Lung (tissue), 12 donors: ENCODE data around the gene CHI3L1. TPM values are rescaled to one million over a fixed set of nuclear protein-coding genes. Genes with fewer than 3 reads are reported as not detected.

Source experiments
- ATAC-seq: fragments of 200-7000 bp; cut with Tn5 transposase; one replicate; pipeline ENCODE4 v1.9.1; 2020; ENCODE audit warnings: moderate number of reproducible peaks; ENCODE audit not compliant: insufficient read depth, low FRiP score
- DNase-seq, 3 donors: peaks; one replicate each; pipeline ENCODE4 v3.0.0-alpha.2; 2013 to 2017
- H3K27ac ChIP-seq, 2 donors: one replicate each; pipeline ENCODE4 v1.5.1; 2013; ENCODE audit warnings: mild to moderate bottlenecking in 2 of 2, moderate library complexity in 2 of 2, control low read depth in 1 of 2, inconsistent platforms in 1 of 2, low read depth in 1 of 2, low read length in 1 of 2
- H3K27me3 ChIP-seq, 3 donors: one replicate each; pipeline ENCODE4 v1.5.1; 2013; ENCODE audit warnings: low read length in 2 of 3; ENCODE audit not compliant: control insufficient read depth in 3 of 3, insufficient read depth in 3 of 3
- H3K36me3 ChIP-seq, 4 donors: one replicate each; pipeline ENCODE4 v1.5.1; 2013; ENCODE audit warnings: low read length in 4 of 4, mild to moderate bottlenecking in 1 of 4, moderate library complexity in 1 of 4; ENCODE audit not compliant: control insufficient read depth in 4 of 4, insufficient read depth in 4 of 4
- H3K4me1 ChIP-seq, 5 donors: one replicate each; pipeline ENCODE4 v1.5.1; 2013; ENCODE audit warnings: low read length in 5 of 5, mild to moderate bottlenecking in 2 of 5, moderate library complexity in 1 of 5; ENCODE audit not compliant: control insufficient read depth in 5 of 5, insufficient read depth in 5 of 5
- H3K4me3 ChIP-seq: one replicate; pipeline ENCODE4 v1.5.1; 2013; ENCODE audit warnings: mild to moderate bottlenecking, control low read depth, moderate library complexity
- H3K9ac ChIP-seq, 2 donors: one replicate each; pipeline ENCODE4 v1.5.1; 2013; ENCODE audit warnings: low read length in 2 of 2, control low read depth in 1 of 2; ENCODE audit not compliant: insufficient read depth in 1 of 2
- H3K9me3 ChIP-seq, 4 donors: one replicate each; pipeline ENCODE4 v1.5.1; 2013; ENCODE audit warnings: low read length in 3 of 4, mild to moderate bottlenecking in 1 of 4, moderate library complexity in 1 of 4; ENCODE audit not compliant: control insufficient read depth in 4 of 4, insufficient read depth in 3 of 4
- CTCF ChIP-seq: IDR thresholded peaks from 2 replicates; pipeline ENCODE4 v1.5.1; 2012; ENCODE audit warnings: mild to moderate bottlenecking; ENCODE audit errors: control extremely low read depth, extremely low read depth
- WGBS, 2 donors: extraction: QIAGEN DNeasy Blood & Tissue Kit; methylation state at CpG; one replicate each; pipeline ENCODE4 v1.1.7; 2013; 5-methylcytosine and 5-hydroxymethylcytosine counted together
- polyA plus RNA-seq, 2 donors: library from polyadenylated mRNA; stranded (reverse); fragments of 200-250 nt; gene quantifications; one replicate each; pipeline ENCODE4 v1.2.1, GENCODE V29; 2013
- total RNA-seq, 2 donors: library from RNA; depleted of rRNA in 1 of 2; stranded (reverse); fragments of >200 nt in 1 of 2; gene quantifications; one replicate each; pipeline ENCODE4 v1.2.1, GENCODE V29; 2014 to 2021
- donor health status: control.
- donor health status: control.
- donor health status: Bipolar disorder and iron deficiency.
- donor health status: healthy.
- donor health status: DM: yes; HTN: yes; CAD: no.

Gene CHI3L1
- total and polyA plus RNA-seq, 4 donors, result 46.4 to 169 (median 110) TPM

- 33 to 34% methylated on average over 8 of the region's 8 CpGs for WGBS, 2 donors
- peak overlapping the region in 1 of 2 donors; percentile 43 for H3K27ac ChIP-seq
- no peaks in the 10 kb centered on the region for H3K36me3 ChIP-seq
- ATAC-seq (peak; percentile 51), DNase-seq (peak in 2 of 3 donors; percentile 73 to 90)
- H3K9me3 ChIP-seq, result no peaks in the 10 kb centered on the region
- peaks cover 0 to 33% (median 11%) of the 10 kb centered on the region in 5 donors for H3K4me1 ChIP-seq
- no peak for TF ChIP-seq CTCF
- H3K4me3 ChIP-seq, result no peak overlapping the region
- no peak overlapping the region for H3K9ac ChIP-seq
- peaks cover 0 to 5% (median 0%) of the 10 kb centered on the region in 3 donors for H3K27me3 ChIP-seq
These were observed 13.5 kb upstream of the CHI3L1 start for GRCh38 chr1:203199816-203200571.

- no peak overlapping the region for H3K4me3 ChIP-seq
- peaks cover 0 to 5% (median 0%) of the 10 kb centered on the region in 3 donors for H3K27me3 ChIP-seq
- no peak for ATAC-seq
- no peaks in the 10 kb centered on the region for H3K9me3 ChIP-seq
- DNase-seq, result no peak
- H3K36me3 ChIP-seq, result no peaks in the 10 kb centered on the region
- WGBS, 2 donors, result 90 to 94% methylated on average over 6 of the region's 6 CpGs
- H3K4me1 ChIP-seq, result peaks cover 0 to 33% (median 11%) of the 10 kb centered on the region in 5 donors
- no peak overlapping the region for H3K9ac ChIP-seq
- no peak for TF ChIP-seq CTCF
- H3K27ac ChIP-seq, result peak overlapping the region in 1 of 2 donors; percentile 34
These were observed 12.9 kb upstream of the CHI3L1 start for GRCh38 chr1:203199481-203199815.

- Histone ChIP-seq H3K4me3 (no peak overlapping the region), H3K4me1 (peaks cover 0 to 33% (median 11%) of the 10 kb centered on the region in 5 donors), H3K36me3 (no peaks in the 10 kb centered on the region), H3K27me3 (peaks cover 0 to 4% (median 0%) of the 10 kb centered on the region in 3 donors), H3K9me3 (no peaks in the 10 kb centered on the region), H3K27ac (peak overlapping the region in 1 of 2 donors; percentile 34), H3K9ac (no peak overlapping the region)
- no peak for TF ChIP-seq CTCF
- DNase-seq (no peak), ATAC-seq (no peak)
- 88 to 90% methylated on average over 3 of the region's 3 CpGs for WGBS, 2 donors
These were observed 12.5 kb upstream of the CHI3L1 start for GRCh38 chr1:203199002-203199401.
